GM23338 (cell line): ENCODE data around the gene RPLP2.

Experiments used
- CREB1 ChIP-seq: fragments of 250-450 bp; sonication (Bioruptor Pico); IDR thresholded peaks from 2 replicates; pipeline ENCODE4 v1.5.0; 2020; ENCODE audit warnings: low read depth, mild to moderate bottlenecking, moderate library complexity
- EZH2 ChIP-seq: fragments of 200-600 bp; sonication (generic); IDR thresholded peaks from one replicate; pipeline ENCODE4 v1.8.0; 2017; ENCODE audit warnings: antibody characterized with exemption, mild to moderate bottlenecking, low read depth; ENCODE audit not compliant: unreplicated experiment
- NANOG ChIP-seq: IDR thresholded peaks from 2 replicates; pipeline ENCODE4 v1.6.1; 2016; ENCODE audit warnings: antibody characterized with exemption, borderline replicate concordance
- POLR2AphosphoS5 ChIP-seq: IDR thresholded peaks from 2 replicates; pipeline ENCODE4 v1.6.1; 2016; ENCODE audit warnings: antibody characterized with exemption, low read depth
- TF ChIP-seq, protein P1 (sequence below), 2 experiments: fragments of 200-600 bp in 1 of 2; sonication (generic) in 1 of 2; conservative IDR thresholded peaks; 2 replicates each; pipeline versions ENCODE4 v1.5.1 to v1.6.1; 2016 to 2017; ENCODE audit warnings: antibody characterized with exemption in 2 of 2, low read depth in 2 of 2, mild to moderate bottlenecking in 2 of 2, moderate library complexity in 1 of 2
- TF ChIP-seq, protein P2 (sequence below): IDR thresholded peaks from 2 replicates; pipeline ENCODE4 v1.6.1; 2016; ENCODE audit warnings: antibody characterized with exemption

DNA sequence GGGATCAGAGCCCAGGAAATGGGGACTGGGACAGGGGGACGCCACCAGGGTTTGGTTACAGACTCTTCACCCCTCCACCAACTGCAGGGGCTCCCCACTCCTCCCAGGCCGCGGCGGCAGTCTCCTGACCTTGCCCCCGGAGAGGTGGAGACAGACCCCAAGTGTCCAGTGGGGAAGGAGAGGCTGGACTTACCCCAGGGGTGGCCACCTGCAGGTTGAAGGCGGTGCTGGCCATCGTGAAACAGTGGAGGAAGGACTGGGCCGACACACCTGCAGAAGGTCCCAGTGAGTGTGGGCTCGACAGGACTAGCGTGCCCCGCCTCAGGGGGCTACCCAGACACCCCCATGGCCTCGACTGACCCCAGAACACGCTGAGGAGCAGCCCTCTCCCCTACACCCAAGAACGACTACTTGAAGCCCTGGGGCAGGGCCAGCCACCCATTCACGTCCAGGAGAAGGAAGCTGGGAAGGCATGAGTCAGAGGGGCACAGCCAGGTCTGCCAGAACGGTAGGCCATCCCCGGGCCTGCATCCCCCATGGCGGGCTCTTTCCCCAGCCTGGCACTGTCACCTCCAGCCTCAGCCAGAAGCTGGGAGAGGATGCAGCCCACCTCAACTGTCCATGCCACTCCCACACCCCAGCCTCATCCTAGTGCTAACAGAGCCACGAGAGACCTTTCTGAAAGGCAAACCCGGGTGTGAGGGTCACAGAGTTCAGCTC is 34.7 kb upstream of the RPLP2 start:
- TF ChIP-seq, protein P1, sequence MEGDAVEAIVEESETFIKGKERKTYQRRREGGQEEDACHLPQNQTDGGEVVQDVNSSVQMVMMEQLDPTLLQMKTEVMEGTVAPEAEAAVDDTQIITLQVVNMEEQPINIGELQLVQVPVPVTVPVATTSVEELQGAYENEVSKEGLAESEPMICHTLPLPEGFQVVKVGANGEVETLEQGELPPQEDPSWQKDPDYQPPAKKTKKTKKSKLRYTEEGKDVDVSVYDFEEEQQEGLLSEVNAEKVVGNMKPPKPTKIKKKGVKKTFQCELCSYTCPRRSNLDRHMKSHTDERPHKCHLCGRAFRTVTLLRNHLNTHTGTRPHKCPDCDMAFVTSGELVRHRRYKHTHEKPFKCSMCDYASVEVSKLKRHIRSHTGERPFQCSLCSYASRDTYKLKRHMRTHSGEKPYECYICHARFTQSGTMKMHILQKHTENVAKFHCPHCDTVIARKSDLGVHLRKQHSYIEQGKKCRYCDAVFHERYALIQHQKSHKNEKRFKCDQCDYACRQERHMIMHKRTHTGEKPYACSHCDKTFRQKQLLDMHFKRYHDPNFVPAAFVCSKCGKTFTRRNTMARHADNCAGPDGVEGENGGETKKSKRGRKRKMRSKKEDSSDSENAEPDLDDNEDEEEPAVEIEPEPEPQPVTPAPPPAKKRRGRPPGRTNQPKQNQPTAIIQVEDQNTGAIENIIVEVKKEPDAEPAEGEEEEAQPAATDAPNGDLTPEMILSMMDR (conservative IDR thresholded peaks at IDR 0.05; ENCODE audit: low read depth in 2 of 2): no peak
- TF ChIP-seq NANOG: no peak
- TF ChIP-seq, protein P2, sequence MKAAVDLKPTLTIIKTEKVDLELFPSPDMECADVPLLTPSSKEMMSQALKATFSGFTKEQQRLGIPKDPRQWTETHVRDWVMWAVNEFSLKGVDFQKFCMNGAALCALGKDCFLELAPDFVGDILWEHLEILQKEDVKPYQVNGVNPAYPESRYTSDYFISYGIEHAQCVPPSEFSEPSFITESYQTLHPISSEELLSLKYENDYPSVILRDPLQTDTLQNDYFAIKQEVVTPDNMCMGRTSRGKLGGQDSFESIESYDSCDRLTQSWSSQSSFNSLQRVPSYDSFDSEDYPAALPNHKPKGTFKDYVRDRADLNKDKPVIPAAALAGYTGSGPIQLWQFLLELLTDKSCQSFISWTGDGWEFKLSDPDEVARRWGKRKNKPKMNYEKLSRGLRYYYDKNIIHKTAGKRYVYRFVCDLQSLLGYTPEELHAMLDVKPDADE: no peak
- no peak for TF ChIP-seq CREB1 (CRISPR knock-in tag)
- TF ChIP-seq POLR2AphosphoS5: no peak
- TF ChIP-seq EZH2: no peak
